Peyer's patch (tissue), 4 donors: Measurements from ENCODE around the gene FBXO24.

Source experiments
- POLR2A ChIP-seq, 2 donors: fragments of 450-650 bp; IDR thresholded peaks; one replicate each; pipeline ENCODE4 v1.5.1; 2017; ENCODE audit warnings: antibody characterized with exemption in 2 of 2, mild to moderate bottlenecking in 2 of 2, moderate library complexity in 2 of 2
- TF ChIP-seq, protein P1 (sequence below), 6 experiments: fragments of 450-650 bp in 4 of 6; fragments of 200-600 bp in 2 of 6; sonication (generic) in 1 of 6; IDR thresholded peaks; one replicate each; pipeline ENCODE4 v1.5.1; 2017 to 2019; ENCODE audit warnings: antibody characterized with exemption in 6 of 6, mild to moderate bottlenecking in 3 of 6, moderate library complexity in 1 of 6

- no peak for TF ChIP-seq POLR2A (IDR thresholded peaks at IDR 0.05)
- TF ChIP-seq, protein P1, sequence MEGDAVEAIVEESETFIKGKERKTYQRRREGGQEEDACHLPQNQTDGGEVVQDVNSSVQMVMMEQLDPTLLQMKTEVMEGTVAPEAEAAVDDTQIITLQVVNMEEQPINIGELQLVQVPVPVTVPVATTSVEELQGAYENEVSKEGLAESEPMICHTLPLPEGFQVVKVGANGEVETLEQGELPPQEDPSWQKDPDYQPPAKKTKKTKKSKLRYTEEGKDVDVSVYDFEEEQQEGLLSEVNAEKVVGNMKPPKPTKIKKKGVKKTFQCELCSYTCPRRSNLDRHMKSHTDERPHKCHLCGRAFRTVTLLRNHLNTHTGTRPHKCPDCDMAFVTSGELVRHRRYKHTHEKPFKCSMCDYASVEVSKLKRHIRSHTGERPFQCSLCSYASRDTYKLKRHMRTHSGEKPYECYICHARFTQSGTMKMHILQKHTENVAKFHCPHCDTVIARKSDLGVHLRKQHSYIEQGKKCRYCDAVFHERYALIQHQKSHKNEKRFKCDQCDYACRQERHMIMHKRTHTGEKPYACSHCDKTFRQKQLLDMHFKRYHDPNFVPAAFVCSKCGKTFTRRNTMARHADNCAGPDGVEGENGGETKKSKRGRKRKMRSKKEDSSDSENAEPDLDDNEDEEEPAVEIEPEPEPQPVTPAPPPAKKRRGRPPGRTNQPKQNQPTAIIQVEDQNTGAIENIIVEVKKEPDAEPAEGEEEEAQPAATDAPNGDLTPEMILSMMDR (IDR thresholded peaks at IDR 0.05) = no peak
Observed at GRCh38 chr7:100538348-100538653, 47.8 kb upstream of the FBXO24 start.
